ENCODE data around the gene RRBP1.

- TF ChIP-seq EZH2 (IDR thresholded peaks at IDR 0.05; ENCODE audit: borderline replicate concordance), result no peak
- TF ChIP-seq, protein P1, sequence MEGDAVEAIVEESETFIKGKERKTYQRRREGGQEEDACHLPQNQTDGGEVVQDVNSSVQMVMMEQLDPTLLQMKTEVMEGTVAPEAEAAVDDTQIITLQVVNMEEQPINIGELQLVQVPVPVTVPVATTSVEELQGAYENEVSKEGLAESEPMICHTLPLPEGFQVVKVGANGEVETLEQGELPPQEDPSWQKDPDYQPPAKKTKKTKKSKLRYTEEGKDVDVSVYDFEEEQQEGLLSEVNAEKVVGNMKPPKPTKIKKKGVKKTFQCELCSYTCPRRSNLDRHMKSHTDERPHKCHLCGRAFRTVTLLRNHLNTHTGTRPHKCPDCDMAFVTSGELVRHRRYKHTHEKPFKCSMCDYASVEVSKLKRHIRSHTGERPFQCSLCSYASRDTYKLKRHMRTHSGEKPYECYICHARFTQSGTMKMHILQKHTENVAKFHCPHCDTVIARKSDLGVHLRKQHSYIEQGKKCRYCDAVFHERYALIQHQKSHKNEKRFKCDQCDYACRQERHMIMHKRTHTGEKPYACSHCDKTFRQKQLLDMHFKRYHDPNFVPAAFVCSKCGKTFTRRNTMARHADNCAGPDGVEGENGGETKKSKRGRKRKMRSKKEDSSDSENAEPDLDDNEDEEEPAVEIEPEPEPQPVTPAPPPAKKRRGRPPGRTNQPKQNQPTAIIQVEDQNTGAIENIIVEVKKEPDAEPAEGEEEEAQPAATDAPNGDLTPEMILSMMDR (IDR thresholded peaks at IDR 0.05; ENCODE audit: poor library complexity), result no peak
Observed at GRCh38 chr20:17587824-17588223, 94.2 kb downstream of the RRBP1 start.

Data from hepatocyte (in vitro differentiated cells).